Thyroid gland (tissue), 4 donors: Measurements from ENCODE around the gene EEFSEC.

ENCODE experiments used
- CTCF ChIP-seq, 6 experiments: fragments of 200-600 bp in 3 of 6; fragments of 450-650 bp in 3 of 6; sonication (generic) in 3 of 6; IDR thresholded peaks; one replicate each; pipeline ENCODE4 v1.5.1; 2016 to 2019; ENCODE audit warnings: antibody characterized with exemption in 6 of 6, mild to moderate bottlenecking in 2 of 6, inconsistent platforms in 1 of 6, moderate library complexity in 1 of 6
- POLR2A ChIP-seq, 2 donors: fragments of 450-650 bp; IDR thresholded peaks; one replicate each; pipeline ENCODE4 v1.6.1; 2017; ENCODE audit warnings: antibody characterized with exemption in 2 of 2, mild to moderate bottlenecking in 2 of 2, moderate library complexity in 1 of 2

GRCh38 chr3:128173200-128173599 lies 19.9 kb downstream of the EEFSEC start:
- TF ChIP-seq CTCF (IDR thresholded peaks at IDR 0.05), result no peak
- no peak for TF ChIP-seq POLR2A (IDR thresholded peaks at IDR 0.05)
